GM12873 (cell line): ENCODE results near the gene COX20.

Source experiments
- TF ChIP-seq, protein P1 (sequence below): IDR thresholded peaks from 2 replicates; pipeline ENCODE4 v1.5.1; 2012; ENCODE audit warnings: low read depth, mild to moderate bottlenecking, moderate library complexity, low read length, control low read depth; ENCODE audit not compliant: insufficient read depth; ENCODE audit errors: missing control alignments

COX20 gene

DNA sequence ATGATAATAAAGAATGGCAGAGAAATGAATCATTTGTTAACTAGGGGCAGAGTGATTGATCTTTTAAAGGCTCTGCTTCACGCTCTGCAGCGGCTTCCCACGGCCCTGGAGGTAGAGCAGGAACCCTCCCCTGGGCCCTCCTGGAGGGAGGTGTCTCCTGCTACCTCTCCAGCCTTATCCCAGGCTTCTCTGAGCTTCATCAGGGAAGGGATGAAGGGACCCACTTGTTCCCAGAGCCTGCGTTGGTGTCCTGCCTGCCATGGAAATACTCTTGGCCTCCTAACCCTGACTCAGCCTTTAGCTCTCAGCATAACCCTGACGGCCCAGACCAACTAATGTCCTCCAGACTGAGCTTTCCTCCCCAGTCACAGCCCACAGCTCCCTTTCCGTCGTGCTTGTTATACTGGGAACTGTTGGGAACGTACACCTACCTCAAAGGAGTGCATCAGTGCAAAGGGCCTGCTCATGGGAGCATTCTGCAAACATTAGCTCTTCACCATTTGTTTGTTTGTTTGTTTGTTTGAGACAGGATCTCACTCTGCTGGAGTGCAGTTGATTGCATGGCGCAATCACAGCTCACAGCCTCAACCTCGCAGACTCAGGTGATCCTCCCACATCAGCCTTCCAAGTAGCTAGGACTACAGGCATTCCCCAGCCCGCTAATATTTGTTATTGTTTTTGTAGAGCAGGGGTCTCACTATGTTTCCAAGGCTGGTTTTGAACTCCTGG, 46.3 kb downstream of the COX20 start:
- TF ChIP-seq, protein P1, sequence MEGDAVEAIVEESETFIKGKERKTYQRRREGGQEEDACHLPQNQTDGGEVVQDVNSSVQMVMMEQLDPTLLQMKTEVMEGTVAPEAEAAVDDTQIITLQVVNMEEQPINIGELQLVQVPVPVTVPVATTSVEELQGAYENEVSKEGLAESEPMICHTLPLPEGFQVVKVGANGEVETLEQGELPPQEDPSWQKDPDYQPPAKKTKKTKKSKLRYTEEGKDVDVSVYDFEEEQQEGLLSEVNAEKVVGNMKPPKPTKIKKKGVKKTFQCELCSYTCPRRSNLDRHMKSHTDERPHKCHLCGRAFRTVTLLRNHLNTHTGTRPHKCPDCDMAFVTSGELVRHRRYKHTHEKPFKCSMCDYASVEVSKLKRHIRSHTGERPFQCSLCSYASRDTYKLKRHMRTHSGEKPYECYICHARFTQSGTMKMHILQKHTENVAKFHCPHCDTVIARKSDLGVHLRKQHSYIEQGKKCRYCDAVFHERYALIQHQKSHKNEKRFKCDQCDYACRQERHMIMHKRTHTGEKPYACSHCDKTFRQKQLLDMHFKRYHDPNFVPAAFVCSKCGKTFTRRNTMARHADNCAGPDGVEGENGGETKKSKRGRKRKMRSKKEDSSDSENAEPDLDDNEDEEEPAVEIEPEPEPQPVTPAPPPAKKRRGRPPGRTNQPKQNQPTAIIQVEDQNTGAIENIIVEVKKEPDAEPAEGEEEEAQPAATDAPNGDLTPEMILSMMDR: no peak

DNA sequence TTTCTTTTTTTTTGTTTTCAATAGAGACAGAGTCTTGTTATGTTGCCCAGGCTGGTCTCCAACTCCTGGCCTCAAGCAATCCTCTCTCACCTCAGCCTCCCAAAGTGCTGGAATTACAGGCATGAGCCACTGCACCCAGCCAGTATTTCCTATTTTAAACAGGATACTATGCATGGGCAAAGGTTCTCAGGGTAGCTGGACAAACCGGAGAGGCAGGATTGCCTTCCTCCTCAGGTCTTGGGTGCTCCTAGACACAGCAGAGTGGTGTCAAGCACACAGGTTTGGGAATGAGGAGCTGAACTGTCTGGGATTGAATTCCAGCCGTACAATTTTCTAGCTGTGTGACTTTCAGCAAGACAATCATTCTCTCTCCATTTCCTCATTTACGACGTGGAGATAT, 51.8 kb downstream of the COX20 start:
- TF ChIP-seq, protein P1: no peak

DNA sequence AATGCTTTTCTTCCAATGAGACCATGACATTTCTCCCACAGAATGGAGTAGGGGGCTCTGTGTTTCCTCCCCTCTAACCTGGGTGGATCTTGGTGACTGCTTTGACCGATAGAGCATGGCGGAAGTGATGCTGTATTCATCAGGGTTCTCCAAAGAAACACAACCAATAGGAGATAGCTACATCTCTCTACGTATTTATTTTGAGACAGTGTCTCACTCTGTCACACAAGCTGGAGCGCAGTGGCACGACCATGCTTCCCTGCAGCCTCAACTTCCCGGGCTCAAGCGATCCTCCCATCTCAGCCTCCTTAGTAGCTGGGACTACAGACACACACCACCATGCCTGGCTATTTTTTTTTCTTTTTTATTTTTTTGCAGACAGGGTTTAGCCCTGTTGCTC, 58.4 kb downstream of the COX20 start:
- TF ChIP-seq, protein P1: no peak
